Astrocyte of the cerebellum (primary cell): Measurements from ENCODE around the gene PPP5C.

Experiments used
- DNase-seq: peaks from one replicate; pipeline ENCODE4 v3.0.0-alpha.2; 2011; ENCODE audit warnings: low read depth
- H3K4me3 ChIP-seq: 2 replicates; pipeline ENCODE4 v1.5.1; 2011; ENCODE audit warnings: mild to moderate bottlenecking, low read depth, low read length, moderate library complexity
- in situ Hi-C: cut with HindIII; loops from 2 replicates; pipeline ENCODE4 v1.10.0; 2017; ENCODE audit warnings: low sequenced_read_pairs
- TF ChIP-seq, protein P1 (sequence below): IDR thresholded peaks from 2 replicates; pipeline ENCODE4 v1.5.1; 2012; ENCODE audit warnings: low read length, low read depth, moderate library complexity, mild to moderate bottlenecking; ENCODE audit errors: missing control alignments

The PPP5C gene

DNA sequence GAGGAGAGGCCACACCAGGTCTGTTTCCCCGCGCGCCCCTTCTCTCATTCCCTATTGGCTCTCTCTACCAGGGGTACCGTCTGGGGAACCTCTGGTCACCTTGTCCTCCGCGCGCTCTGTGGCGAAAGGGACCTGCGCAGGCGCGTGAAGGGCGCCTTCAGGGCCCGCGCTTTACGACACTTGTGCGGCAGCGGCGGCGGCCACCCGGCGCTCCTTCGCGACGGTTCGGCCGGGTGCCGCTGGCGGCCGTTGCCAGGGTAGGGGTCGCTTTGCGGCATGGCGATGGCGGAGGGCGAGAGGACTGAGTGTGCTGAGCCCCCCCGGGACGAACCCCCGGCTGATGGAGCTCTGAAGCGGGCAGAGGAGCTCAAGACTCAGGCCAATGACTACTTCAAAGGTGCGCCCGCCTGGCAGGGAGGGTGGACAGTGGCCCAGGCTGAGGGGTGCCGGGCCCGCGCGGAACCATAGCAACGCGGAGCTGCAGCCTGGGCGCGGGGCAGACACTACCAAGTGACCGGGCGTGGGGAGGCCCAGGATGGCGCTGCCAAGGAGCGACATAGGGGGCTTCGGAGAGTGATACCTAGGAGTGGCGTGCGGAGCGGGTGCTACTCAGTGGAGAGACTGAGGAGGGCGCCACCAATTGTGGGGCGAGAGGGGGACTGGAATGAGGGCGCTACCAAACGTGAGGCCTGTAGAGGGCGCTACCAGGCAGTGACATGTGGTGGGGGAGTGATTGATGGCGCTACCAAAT lies at the start of gene PPP5C:
Gene PPP5C (plus strand): TSS at position 267 of the 751 bp plus-strand sequence. CDS start 10 bp downstream, at position 277.
- H3K4me3 ChIP-seq: peak within 1 kb of the TSS; percentile 85
- TF ChIP-seq, protein P1, sequence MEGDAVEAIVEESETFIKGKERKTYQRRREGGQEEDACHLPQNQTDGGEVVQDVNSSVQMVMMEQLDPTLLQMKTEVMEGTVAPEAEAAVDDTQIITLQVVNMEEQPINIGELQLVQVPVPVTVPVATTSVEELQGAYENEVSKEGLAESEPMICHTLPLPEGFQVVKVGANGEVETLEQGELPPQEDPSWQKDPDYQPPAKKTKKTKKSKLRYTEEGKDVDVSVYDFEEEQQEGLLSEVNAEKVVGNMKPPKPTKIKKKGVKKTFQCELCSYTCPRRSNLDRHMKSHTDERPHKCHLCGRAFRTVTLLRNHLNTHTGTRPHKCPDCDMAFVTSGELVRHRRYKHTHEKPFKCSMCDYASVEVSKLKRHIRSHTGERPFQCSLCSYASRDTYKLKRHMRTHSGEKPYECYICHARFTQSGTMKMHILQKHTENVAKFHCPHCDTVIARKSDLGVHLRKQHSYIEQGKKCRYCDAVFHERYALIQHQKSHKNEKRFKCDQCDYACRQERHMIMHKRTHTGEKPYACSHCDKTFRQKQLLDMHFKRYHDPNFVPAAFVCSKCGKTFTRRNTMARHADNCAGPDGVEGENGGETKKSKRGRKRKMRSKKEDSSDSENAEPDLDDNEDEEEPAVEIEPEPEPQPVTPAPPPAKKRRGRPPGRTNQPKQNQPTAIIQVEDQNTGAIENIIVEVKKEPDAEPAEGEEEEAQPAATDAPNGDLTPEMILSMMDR: peak; percentile 95
- in situ Hi-C loops: no loop called here
- DNase-seq: peak; percentile 70

DNA sequence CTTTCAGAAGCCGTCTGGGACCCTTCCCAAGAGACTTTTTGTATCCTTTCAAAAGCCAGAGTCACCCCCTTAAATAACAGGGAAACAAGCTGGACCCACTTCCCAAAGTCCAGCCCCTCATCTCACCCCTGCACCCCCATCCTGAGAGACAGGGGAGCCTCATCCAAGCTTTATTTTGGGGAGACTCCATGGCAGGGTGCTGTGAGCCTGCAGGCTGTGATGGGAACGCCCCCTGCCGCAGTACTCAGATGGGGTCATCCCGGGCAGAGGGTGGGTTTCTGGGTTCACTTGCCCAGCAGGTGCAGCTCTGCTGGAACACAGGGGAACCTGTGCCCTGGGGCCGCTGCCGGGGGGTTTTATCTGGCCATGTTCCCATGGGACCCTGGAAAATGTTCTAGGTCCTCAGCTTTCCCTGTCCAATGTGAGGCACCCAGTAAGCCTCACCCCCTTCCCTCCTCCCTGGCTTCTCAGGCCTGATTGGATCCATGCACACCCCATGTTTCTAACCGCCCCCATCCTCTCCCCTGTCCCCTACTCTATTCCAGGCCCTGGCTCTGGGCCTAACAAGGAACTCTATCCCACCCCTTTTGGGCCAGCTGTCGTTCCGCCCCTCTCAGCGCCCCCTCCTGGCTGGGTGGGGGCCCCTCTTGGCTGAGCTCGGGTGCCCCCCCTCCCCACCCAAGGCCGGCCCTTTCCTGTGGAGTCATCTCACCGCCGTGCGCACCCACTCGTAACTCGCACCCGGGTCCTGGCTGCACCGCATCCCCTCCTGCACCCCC lies 49.0 kb upstream of the PPP5C start:
- no peak for DNase-seq
- H3K4me3 ChIP-seq: no peak overlapping the region
- TF ChIP-seq, protein P1: no peak
- in situ Hi-C loops: no loop called here

- TF ChIP-seq, protein P1: no peak
- no peak for DNase-seq
- H3K4me3 ChIP-seq: no peak overlapping the region
- in situ Hi-C loops: no loop called here
Observed at GRCh38 chr19:46298479-46299003, 48.3 kb upstream of the PPP5C start.

DNA sequence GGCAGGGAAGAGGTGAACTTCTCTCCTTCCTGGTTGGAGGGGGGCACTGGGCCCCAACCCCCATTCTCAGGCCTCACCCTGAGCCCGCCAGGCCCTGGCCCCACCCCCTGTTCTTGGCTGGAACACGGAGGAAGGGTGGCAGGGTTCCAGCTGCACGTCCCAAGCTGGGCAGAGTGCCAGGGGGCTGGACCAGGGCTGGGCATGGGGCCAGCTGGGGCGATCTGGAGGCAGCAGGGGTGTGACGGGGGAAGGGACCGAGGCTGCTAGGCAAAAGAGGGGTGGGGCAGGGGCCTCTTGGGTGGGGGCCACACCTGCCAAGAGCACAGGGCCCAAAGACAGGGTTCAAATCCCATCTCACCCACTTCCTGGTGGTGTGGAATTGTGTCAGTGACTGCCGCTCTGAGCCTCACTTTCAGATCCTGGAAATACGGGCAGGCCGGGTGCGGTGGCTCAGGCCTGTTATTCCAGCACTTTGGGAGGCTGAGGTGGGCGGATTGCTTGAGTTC lies 47.8 kb upstream of the PPP5C start:
- TF ChIP-seq, protein P1: no peak

GRCh38 chr19:46299695-46300094 lies 47.2 kb upstream of the PPP5C start:
- H3K4me3 ChIP-seq: no peak overlapping the region
- TF ChIP-seq, protein P1: no peak
- DNase-seq: no peak
- in situ Hi-C loops: no loop called here

More for the DNA sequence above, 47.8 kb upstream of the PPP5C start:
- no peak overlapping the region for H3K4me3 ChIP-seq
- in situ Hi-C loops: no loop called here
- peak; percentile 59 for DNase-seq

DNA sequence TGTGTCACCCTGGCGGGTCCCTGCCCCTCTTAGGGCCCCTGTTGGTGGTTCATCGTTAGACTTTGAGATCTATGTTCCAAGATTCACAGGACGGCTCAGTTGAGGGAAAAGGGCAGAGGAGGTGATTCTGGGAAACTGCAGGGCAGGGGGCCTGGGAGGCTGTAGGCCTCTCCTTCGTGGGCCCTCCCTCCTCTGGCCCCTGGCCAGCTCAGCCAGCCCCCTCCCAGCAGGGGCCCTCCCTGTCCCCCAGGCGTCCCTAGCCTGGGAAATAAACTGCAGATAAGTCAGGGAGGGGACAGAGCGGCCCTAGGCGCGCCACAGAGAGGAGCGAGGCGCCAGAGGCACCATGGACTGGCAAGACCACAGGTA lies 43.6 kb upstream of the PPP5C start:
- no peak for DNase-seq
- TF ChIP-seq, protein P1: no peak
- no peak overlapping the region for H3K4me3 ChIP-seq

More for the DNA sequence above, 43.6 kb upstream of the PPP5C start:
- in situ Hi-C loops: no loop called here
